Measurements from ENCODE around the gene SCO2. TPM values are rescaled to one million over a fixed set of nuclear protein-coding genes. Genes with fewer than 3 reads are reported as not detected.

SCO2 gene
- total and polyA plus RNA-seq, 2 of the 13 experiments (the other 11 are each of a cell fraction or from before 2014, with no cell fraction given): 0.32 to 3.7 TPM

DNA sequence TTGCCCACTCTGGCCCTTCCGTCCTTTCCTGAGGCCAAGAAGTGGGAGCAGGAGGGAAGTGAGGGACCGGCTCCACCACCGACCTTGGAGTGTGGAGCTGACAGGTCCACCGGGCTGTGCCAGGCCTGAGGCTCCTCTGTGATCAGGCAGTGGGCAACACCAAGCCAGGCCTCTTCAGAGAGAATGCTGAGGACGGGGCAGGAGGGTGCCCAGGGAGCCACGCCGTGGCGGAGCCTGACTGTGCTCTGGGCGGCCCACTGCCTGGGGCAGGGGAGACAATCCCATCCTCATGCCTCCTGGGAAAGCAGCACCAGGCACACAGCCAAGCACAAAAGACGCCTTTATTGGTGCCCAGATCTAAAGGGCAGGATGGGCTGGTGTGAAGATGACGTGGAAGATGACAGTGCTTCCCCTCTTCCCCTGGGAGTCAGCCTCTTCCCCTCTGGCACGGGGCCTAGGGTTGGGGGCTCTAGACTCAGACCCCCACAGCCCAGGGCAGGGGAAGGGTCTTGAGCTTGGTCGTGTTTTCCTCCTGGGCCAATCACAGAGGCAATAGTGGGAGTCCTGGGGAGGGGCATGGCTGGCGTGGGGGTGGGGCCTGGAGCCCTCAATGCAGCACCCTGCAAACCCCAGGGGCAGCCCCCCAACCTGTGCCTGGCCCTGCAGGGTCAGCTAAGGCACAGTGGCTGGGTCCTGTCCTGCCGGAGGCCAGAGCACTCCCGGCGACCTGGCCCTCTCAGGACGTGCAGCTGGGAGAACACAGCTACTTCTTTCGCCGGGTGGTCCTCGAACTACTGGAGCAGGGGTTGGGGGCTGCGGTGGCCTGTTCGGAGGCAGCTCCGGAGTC lies 22.5 kb downstream of the SCO2 start:
- H3K4me3 ChIP-seq (replicated peaks in 1 of 3; ENCODE audit: insufficient read depth in 1 of 3, low read depth in 2 of 3, low read length in 3 of 3): no peak overlapping the region
- POLR2A ChIA-PET: no interaction called here
- no peak for ATAC-seq
- no peak overlapping the region for H3K9ac ChIP-seq (ENCODE audit: insufficient read depth, low read depth, low read length)
- peaks cover 23% of the 10 kb centered on the region for H3K4me1 ChIP-seq (ENCODE audit: insufficient read depth, low read length)
- H3K9me3 ChIP-seq (ENCODE audit: low read length): no peaks in the 10 kb centered on the region
- H3K36me3 ChIP-seq (replicated peaks in 1 of 2; ENCODE audit: control insufficient read depth in 1 of 2, insufficient read depth in 2 of 2, low read length in 2 of 2): peaks cover 2 to 10% of the 10 kb centered on the region in 2 experiments; a peak in 1 of 5 replicates
- H3K27ac ChIP-seq (ENCODE audit: extremely low read length, insufficient read depth, low read length): no peak overlapping the region
- no peak for DNase-seq (ENCODE audit: low spot score)
- peaks cover 10% of the 10 kb centered on the region for H3K79me2 ChIP-seq (ENCODE audit: insufficient read depth, low read length)
- TF ChIP-seq, protein P1, sequence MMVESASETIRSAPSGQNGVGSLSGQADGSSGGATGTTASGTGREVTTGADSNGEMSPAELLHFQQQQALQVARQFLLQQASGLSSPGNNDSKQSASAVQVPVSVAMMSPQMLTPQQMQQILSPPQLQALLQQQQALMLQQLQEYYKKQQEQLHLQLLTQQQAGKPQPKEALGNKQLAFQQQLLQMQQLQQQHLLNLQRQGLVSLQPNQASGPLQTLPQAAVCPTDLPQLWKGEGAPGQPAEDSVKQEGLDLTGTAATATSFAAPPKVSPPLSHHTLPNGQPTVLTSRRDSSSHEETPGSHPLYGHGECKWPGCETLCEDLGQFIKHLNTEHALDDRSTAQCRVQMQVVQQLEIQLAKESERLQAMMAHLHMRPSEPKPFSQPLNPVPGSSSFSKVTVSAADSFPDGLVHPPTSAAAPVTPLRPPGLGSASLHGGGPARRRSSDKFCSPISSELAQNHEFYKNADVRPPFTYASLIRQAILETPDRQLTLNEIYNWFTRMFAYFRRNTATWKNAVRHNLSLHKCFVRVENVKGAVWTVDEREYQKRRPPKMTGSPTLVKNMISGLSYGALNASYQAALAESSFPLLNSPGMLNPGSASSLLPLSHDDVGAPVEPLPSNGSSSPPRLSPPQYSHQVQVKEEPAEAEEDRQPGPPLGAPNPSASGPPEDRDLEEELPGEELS (CRISPR knock-in tag; IDR thresholded peaks at IDR 0.05): no peak
- no peak for TF ChIP-seq ZNF281 (CRISPR knock-in tag; IDR thresholded peaks at IDR 0.05; ENCODE audit: borderline replicate concordance)
- no peak for TF ChIP-seq ZNF567 (CRISPR knock-in tag; IDR thresholded peaks at IDR 0.05; ENCODE audit: borderline replicate concordance)
- TF ChIP-seq ZEB1 (IDR thresholded peaks at IDR 0.05; ENCODE audit: insufficient replicate concordance, low read depth): no peak
- TF ChIP-seq NR3C1 (CRISPR knock-in tag; IDR thresholded peaks at IDR 0.05): no peak
- TF ChIP-seq, protein P2, sequence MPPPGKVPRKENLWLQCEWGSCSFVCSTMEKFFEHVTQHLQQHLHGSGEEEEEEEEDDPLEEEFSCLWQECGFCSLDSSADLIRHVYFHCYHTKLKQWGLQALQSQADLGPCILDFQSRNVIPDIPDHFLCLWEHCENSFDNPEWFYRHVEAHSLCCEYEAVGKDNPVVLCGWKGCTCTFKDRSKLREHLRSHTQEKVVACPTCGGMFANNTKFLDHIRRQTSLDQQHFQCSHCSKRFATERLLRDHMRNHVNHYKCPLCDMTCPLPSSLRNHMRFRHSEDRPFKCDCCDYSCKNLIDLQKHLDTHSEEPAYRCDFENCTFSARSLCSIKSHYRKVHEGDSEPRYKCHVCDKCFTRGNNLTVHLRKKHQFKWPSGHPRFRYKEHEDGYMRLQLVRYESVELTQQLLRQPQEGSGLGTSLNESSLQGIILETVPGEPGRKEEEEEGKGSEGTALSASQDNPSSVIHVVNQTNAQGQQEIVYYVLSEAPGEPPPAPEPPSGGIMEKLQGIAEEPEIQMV (CRISPR knock-in tag; IDR thresholded peaks at IDR 0.05; ENCODE audit: low read depth): no peak
- TF ChIP-seq HNRNPH1 (optimal IDR thresholded peaks at IDR 0.05; ENCODE audit: low read depth, low read length): no peak
- TF ChIP-seq ZNF33B (CRISPR knock-in tag; IDR thresholded peaks at IDR 0.05): no peak
- TF ChIP-seq FOXM1 (CRISPR knock-in tag; IDR thresholded peaks at IDR 0.05): no peak
- TF ChIP-seq, protein P3, sequence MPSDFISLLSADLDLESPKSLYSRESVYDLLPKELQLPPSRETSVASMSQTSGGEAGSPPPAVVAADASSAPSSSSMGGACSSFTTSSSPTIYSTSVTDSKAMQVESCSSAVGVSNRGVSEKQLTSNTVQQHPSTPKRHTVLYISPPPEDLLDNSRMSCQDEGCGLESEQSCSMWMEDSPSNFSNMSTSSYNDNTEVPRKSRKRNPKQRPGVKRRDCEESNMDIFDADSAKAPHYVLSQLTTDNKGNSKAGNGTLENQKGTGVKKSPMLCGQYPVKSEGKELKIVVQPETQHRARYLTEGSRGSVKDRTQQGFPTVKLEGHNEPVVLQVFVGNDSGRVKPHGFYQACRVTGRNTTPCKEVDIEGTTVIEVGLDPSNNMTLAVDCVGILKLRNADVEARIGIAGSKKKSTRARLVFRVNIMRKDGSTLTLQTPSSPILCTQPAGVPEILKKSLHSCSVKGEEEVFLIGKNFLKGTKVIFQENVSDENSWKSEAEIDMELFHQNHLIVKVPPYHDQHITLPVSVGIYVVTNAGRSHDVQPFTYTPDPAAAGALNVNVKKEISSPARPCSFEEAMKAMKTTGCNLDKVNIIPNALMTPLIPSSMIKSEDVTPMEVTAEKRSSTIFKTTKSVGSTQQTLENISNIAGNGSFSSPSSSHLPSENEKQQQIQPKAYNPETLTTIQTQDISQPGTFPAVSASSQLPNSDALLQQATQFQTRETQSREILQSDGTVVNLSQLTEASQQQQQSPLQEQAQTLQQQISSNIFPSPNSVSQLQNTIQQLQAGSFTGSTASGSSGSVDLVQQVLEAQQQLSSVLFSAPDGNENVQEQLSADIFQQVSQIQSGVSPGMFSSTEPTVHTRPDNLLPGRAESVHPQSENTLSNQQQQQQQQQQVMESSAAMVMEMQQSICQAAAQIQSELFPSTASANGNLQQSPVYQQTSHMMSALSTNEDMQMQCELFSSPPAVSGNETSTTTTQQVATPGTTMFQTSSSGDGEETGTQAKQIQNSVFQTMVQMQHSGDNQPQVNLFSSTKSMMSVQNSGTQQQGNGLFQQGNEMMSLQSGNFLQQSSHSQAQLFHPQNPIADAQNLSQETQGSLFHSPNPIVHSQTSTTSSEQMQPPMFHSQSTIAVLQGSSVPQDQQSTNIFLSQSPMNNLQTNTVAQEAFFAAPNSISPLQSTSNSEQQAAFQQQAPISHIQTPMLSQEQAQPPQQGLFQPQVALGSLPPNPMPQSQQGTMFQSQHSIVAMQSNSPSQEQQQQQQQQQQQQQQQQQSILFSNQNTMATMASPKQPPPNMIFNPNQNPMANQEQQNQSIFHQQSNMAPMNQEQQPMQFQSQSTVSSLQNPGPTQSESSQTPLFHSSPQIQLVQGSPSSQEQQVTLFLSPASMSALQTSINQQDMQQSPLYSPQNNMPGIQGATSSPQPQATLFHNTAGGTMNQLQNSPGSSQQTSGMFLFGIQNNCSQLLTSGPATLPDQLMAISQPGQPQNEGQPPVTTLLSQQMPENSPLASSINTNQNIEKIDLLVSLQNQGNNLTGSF (CRISPR knock-in tag; IDR thresholded peaks at IDR 0.05): no peak
- intact Hi-C loops (cut with micrococcal nuclease; ENCODE audit: unreplicated experiment): no loop called here
- no peaks in the 10 kb centered on the region for H4K20me1 ChIP-seq (ENCODE audit: insufficient read depth, low read length)
- no TSS peak for BruUV-seq (replicated peaks)
- no peak overlapping the region for H3K4me2 ChIP-seq (ENCODE audit: low read depth, low read length)
- CTCF ChIA-PET (ENCODE audit: low intra/inter-chr PET ratio, low total read pairs): no interaction called here
- no peak overlapping the region for H2AFZ ChIP-seq (ENCODE audit: low read length)
- in situ Hi-C loops (cut with HindIII; ENCODE audit: extremely low pct_ligation_motif_present, low pct_unique_long_range_greater_than_20kb): no loop called here
- H3K27me3 ChIP-seq (ENCODE audit: control insufficient read depth in 1 of 2, insufficient read depth in 2 of 2, low read length in 2 of 2): no peaks in the 10 kb centered on the region; a peak in 1 of 5 replicates
- 96% methylated on average over 10 of the region's 24 CpGs for WGBS (ENCODE audit: low lambda C conversion rate)
- no peak for FAIRE-seq

Measured in HepG2 (cell line).